OCI-LY7 (cell line): ENCODE measurements around the gene KIAA1958.

Experiments used
- EZH2phosphoT487 ChIP-seq: fragments of 200-600 bp; sonication (generic); IDR thresholded peaks from 2 replicates; pipeline ENCODE4 v1.6.1; 2018; ENCODE audit warnings: low read depth, borderline replicate concordance, mild to moderate bottlenecking, mixed run types, antibody characterized with exemption, low read length, moderate library complexity, mixed read lengths
- TF ChIP-seq, protein P1 (sequence below): fragments of 200-600 bp; sonication (generic); conservative IDR thresholded peaks from 2 replicates; pipeline ENCODE4 v1.5.1; 2014; ENCODE audit warnings: mild to moderate bottlenecking, antibody characterized with exemption, low read length, moderate library complexity, mixed read lengths

GRCh38 chr9:112552229-112553056, 65.8 kb downstream of the KIAA1958 start:
- TF ChIP-seq, protein P1, sequence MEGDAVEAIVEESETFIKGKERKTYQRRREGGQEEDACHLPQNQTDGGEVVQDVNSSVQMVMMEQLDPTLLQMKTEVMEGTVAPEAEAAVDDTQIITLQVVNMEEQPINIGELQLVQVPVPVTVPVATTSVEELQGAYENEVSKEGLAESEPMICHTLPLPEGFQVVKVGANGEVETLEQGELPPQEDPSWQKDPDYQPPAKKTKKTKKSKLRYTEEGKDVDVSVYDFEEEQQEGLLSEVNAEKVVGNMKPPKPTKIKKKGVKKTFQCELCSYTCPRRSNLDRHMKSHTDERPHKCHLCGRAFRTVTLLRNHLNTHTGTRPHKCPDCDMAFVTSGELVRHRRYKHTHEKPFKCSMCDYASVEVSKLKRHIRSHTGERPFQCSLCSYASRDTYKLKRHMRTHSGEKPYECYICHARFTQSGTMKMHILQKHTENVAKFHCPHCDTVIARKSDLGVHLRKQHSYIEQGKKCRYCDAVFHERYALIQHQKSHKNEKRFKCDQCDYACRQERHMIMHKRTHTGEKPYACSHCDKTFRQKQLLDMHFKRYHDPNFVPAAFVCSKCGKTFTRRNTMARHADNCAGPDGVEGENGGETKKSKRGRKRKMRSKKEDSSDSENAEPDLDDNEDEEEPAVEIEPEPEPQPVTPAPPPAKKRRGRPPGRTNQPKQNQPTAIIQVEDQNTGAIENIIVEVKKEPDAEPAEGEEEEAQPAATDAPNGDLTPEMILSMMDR: no peak
- no peak for TF ChIP-seq EZH2phosphoT487
